NB4 (cell line): ENCODE data around the gene REEP3.

ENCODE experiments used
- MAX ChIP-seq: IDR thresholded peaks from 2 replicates; pipeline ENCODE4 v1.6.1; 2011; ENCODE audit warnings: low read depth, low read length
- MYC ChIP-seq: IDR thresholded peaks from 2 replicates; pipeline ENCODE4 v1.6.1; 2011; ENCODE audit warnings: low read depth, low read length
- POLR2A ChIP-seq: IDR thresholded peaks from 2 replicates; pipeline ENCODE4 v1.6.1; 2011; ENCODE audit warnings: mild to moderate bottlenecking; ENCODE audit not compliant: insufficient read length; ENCODE audit errors: extremely low read depth
- TF ChIP-seq, protein P1 (sequence below): IDR thresholded peaks from one replicate; pipeline ENCODE4 v1.5.1; 2012; ENCODE audit warnings: low read depth, low read length

DNA sequence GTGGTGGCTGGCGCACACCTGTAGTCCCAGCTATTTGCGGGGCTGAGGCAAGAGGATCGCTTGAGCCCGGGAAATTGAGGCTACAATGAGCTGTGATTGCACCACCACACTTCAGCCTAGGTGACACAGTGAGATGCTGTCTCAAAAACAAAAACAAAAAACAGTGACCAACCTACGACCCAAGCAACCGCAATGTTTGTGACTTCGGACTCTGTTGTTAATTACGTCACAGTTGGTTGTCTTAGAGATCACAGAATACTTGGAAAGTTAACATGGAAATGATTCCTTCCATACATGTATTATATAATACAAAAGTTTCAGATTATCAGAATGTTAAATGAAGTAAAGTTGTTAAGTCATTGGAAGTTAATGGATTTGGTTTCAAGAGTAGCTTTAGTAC, 106.2 kb downstream of the REEP3 start:
- TF ChIP-seq, protein P1, sequence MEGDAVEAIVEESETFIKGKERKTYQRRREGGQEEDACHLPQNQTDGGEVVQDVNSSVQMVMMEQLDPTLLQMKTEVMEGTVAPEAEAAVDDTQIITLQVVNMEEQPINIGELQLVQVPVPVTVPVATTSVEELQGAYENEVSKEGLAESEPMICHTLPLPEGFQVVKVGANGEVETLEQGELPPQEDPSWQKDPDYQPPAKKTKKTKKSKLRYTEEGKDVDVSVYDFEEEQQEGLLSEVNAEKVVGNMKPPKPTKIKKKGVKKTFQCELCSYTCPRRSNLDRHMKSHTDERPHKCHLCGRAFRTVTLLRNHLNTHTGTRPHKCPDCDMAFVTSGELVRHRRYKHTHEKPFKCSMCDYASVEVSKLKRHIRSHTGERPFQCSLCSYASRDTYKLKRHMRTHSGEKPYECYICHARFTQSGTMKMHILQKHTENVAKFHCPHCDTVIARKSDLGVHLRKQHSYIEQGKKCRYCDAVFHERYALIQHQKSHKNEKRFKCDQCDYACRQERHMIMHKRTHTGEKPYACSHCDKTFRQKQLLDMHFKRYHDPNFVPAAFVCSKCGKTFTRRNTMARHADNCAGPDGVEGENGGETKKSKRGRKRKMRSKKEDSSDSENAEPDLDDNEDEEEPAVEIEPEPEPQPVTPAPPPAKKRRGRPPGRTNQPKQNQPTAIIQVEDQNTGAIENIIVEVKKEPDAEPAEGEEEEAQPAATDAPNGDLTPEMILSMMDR = no peak
- TF ChIP-seq POLR2A (no peak), MAX (no peak), MYC (no peak)
